ENCODE results near the gene DCXR.
A peak's percentile ranks its signal among the peaks of the same experiment; 100 is the strongest.

DCXR gene

DNA sequence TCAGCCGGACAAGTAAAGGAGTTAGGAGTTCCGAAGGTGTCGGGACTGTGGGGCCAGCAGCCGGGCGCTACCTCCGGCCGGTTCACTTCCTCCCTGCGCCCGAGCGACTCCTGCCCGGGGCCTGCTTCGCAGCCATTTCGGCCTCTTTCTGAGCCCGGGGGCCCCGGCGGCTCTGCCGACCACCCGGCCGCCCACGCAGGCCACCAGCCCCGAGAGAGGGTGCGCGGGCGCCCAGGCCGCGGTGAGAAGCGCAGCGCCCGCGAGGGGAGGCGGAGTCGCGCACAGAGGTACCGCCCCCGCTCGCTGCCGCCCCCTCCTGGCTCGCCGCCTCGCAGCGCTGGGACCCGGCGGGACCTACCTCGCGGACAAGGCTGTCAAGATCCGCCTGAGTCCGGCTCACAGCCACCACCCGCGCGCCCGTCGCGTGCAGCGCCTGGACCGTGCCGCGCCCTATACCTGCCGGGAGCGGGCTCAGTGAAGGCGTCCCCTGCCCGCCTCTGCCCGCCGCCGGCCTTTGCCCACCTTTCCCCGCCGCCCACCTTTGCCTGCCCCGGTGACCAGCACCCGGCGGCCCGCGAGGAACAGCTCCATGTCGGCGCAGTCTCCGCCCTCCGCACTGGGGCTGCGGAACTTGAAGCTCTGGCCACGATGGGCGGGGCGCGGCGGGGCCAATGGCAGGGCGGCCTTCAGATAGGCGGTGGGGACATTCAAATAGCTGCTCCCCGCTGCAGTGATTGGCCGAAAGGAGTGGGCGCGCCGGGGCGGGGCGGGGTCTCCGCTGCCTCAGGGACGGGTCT is at the start of gene DCXR:
TSS of gene DCXR (minus strand) at position 606 of the 797 bp plus-strand sequence. CDS start at position 591, 15 bp downstream.
- peak; percentile 89 for DNase-seq (ENCODE audit: low read depth in 1 of 2, low spot score in 1 of 2)

DNA sequence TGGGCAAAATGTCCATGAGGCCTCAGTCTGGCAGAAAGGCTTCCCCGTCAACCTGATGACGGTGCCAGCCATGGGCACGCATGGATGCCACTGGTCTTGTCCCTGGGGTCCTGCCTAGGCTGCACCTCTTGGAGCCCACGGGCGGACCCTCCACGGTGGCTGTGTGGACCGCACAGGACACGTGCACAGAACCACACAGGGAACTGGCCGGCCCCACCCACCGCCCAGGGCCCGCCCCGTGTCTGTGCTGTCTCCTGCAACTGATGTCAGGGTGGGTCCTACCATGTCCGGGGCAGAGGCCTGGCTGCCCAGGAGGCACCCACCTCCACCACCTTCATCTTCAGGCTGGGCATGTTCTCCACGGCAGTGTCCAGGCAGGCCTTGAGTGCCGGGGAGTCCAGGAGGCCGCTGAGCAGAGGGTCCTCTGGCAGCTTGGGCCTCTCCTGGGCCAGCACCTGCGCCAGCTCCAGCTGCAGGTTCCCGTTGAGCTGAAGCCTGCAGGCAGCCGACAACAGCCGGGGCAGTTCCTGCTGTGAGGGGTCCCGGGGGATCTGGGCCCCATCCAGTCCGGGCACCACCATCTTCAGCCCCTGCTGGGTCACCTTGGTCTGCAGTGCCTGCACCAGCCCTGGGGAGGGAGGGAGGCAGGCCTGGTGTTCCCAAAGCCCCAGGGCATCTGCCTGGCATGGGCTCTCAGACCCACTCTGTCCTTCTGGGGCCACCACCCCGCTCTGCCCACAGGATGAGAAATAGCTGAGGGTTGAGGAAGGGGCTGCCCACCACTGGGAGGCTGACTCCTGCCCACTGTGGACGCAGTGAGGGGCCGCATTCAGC is 48.7 kb upstream of the DCXR start:
- no peak for DNase-seq (ENCODE audit: low read depth in 1 of 2, low spot score in 1 of 2)

DNA sequence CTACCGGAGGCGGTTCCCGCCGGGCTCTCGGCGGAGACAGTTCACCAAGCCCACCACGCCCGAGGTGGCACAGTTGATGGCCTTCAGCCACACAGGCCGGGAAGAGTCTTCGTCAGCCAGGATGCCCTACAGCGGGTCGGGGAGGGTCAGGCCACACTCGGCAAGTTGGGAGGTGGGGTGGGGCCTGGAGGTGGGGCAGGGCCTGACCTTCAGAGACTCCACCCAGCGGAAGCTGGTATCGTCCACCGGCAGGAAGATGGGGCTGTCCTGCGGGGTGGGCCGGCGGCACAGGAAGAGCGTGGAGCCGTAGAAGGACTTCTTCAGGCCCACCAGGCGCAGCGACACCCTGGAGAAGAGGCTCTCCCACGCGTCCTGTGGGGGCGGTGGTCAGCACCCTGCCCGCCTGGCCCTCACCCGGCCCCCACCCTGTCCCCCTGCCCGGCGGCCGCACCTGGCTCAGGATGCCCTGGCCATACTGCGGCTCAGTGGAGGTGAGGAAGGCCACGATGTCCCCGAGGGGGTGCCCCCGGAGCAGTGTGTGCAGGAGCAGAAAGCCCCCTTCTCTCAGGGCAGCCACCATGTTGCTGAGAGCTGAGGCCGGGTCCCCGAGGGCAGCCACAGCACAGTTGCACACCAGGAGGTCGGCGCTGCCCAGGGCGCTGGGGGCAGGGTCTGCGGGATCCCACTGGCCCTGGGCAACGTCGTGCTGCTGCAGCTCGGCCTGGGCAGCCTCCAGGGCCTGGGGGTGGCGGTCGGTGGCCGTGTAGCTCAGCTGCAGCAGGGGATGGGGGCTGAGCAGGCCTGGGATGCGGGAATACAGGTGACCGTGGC is 47.7 kb upstream of the DCXR start:
- DNase-seq (ENCODE audit: low read depth in 1 of 2, low spot score in 1 of 2), result no peak

DNA sequence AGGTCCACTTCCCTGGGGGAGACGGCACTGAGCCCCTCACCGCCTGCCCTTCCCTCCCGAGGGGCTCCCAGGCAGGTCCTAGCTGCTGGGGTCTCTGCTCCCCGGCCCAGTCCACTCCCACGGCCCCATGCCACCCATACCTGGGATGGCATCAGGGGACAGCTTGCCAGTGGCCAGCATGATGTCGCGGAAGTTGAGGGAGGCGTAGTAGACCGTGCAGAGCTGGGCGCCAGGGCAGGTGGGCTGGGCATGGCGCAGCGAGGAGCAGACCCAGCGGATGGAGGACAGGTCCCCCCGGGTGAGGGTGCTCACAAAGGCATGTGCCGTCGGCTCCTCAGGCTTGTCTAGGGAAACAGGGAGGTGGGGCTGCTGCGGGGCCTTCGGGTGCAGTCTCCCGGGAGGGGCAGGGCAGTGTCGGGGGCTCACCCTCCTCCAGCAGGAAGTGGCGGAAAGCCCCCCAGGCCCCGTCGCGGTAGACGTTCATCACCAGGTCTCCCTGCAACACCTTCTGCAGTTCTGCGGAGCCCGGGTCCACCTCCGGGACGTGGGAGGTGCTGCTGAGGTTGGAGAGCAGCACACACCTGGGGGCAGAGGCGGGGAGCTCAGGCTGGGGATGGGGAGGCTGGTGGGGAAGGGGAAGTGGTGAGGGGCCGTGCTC is 47.0 kb upstream of the DCXR start:
- no peak for DNase-seq (ENCODE audit: low read depth in 1 of 2, low spot score in 1 of 2)

DNA sequence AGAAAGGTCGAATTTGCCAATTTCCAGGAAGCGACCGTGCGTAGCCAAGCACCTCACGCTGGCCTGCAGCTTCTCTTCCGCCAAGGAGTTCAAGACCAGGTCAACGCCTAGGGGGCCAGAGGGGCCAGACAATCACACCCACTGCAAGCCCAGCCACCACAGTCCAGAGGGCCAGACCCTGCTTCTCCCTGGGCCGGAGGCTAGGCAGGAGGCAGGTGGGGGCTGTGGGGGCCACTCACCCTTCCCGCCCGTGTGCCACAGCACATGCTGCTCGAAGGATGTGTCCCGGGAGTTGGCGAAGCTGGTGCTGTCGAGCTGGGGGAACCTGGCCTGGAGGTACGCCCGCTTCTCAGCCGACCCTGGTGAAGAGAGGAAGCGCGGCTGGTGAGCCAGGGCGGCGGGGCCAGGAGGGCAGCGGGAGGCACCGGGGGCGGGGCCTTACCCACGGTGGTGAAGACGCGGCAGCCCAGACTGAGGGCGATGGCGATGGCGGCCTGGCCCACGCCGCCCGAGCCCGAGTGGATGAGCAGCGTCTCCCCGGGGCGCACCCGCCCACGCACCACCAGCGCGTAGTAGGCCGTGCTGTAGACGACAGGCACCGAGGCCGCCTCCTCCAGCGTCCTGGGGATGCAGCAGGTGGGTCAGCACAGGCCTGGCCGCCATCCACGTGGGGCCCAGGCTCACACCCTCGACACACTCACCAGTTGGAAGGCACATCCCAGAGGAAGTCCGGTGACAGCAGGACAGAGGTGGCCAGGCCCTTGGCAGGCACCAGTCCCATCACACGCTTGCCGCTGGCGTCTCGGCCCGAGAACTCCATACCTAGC is 46.2 kb upstream of the DCXR start:
- DNase-seq (ENCODE audit: low read depth in 1 of 2, low spot score in 1 of 2), result no peak

DNA sequence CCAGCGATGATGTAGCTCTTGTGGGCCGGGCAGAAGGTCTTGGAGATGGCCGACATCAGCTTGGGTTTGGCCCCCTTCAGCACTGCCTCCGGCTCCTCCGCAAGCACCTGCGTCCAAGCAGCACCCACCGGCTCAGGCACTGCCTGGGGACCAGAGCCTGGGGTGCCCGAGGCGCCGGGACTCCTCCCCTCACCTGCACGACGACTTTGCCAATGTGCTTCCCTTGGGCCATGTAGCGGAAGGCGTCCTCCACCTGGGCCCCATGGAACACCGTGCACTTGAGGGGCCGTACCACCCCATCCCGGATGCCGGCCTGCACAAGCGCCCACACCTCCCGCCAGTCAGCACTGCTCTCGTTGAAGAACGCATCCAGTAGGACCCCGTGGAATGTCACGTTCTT is 45.5 kb upstream of the DCXR start:
- DNase-seq (ENCODE audit: low read depth in 1 of 2, low spot score in 1 of 2), result no peak

DNA sequence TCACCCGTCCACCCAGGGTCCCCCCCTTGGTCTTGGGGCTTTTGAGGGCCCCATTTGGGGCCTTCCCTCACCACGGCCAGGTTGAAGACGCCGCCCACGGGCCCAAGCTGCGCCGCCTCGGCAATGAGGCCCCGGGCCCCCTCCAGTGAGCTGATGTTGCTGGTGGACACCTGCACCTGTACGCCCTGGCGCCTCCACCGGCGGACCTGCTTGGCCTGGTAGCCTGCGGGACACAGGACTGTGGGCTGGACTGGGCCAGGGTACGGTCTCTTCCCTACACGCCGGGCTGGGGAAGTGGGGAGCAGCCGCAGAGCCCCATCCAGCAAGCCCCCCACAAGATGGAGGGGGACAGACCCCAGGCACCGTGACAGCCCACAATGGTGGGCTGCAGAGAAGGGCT is 45.0 kb upstream of the DCXR start:
- DNase-seq (ENCODE audit: low read depth in 1 of 2, low spot score in 1 of 2), result no peak

DNA sequence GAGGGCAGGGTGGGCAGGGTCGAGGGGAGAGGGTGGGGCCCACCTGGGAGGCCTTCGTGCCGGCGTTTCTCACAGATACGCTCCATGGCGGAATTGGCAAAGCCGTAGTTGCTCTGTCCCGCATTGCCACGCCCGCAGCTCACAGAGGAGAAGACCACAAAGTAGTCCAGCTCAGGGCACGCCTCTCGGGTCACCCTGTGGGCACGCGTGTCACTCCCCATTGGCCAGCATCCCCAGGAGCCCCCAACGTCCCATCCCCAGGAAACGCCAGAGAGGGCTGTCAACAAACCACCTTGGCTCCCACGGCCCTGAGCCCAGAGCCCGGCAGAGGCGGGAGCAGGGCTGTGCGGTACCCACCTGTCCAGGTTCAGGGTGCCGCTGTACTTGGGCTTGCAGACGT is 44.5 kb upstream of the DCXR start:
- no peak for DNase-seq (ENCODE audit: low read depth in 1 of 2, low spot score in 1 of 2)

DNA sequence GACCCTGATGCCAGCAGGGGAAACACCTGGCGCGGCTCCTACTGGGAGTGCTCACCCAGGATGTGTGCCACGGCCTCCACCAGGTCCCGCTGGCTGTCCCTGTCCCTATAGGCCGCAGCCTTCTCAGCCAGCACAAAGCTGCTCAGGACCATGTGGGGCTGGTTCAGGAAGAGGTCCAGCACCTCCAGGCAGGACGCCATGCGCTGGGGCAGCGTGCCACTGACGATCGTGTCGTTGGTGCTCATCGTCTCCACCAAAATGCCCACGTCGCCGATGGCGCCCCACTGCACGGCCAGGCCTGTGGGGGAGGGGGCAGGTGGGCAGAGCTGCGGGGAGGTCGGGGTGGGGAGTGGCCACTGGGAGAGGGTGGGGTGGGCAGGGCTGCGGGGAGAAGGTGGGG is 44.0 kb upstream of the DCXR start:
- DNase-seq (ENCODE audit: low read depth in 1 of 2, low spot score in 1 of 2), result no peak

DNA sequence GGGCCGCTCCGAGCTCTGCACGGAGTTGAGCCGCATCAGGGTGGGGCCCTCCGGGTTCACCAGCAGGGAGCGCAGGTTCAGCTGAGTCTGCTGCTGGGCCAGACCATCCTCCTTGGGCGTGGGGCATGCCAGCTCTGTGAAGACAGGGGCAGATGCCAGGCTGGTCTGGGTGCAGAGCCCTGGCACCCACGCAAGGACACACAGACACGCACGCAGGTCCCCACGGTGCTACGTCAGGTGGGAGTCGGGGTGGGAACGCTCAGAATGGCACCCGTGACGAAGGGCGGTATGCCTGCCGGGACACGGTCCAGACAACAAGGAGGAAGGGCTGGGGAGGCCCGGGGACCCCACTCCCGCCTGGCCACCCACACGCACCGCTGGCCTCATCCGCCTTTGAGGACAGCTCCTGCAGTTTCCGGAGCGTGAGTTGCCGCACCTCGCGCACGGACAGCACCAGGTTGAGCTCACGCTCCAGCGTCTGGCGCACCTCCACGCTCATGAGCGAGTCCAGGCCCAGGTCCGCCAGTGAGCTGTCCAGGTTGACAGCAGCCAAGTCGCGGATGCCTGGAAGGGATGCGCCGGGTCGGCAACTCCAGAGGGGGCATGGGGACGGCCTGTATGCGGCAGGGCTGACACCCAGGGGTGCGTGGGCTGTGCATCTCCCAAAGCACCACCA is 43.4 kb upstream of the DCXR start:
- no peak for DNase-seq (ENCODE audit: low read depth in 1 of 2, low spot score in 1 of 2)

DNA sequence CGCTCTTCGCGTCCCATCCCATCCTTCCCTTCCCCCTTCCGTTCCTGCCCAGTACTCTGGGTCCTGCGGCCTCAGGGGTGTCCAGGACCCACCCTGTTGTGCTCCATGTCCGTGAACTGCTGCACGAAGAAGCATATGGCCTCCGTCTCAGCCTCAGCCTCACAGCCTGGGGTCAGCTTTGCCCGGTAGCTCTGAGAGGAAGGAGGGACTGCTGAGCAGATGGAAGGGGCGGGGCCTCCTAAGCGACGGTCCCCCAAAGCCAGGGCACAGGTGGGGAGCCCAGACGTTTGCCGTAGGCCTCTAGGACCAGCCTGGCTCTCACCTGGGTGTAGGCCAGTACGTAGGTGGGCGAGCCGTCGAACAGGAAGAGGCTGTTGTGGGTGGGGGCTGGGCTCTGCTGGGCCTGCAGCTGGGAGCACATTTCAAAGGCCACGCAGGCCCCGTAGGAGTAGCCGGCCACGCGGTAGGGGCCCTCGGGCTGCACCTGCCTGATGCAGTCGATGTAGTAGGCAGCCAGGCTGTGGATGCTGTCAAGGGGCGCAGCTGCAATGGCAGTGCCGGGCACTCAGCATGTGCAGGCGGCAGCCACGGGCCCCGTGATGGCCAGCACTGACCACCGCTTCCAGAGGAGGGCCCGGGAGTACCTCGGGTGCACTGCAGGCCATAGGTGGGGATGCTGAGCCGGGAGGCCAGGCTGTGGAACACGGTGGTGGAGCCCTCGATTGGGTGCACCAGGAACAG is 42.7 kb upstream of the DCXR start:
- DNase-seq (ENCODE audit: low read depth in 1 of 2, low spot score in 1 of 2), result no peak

DNA sequence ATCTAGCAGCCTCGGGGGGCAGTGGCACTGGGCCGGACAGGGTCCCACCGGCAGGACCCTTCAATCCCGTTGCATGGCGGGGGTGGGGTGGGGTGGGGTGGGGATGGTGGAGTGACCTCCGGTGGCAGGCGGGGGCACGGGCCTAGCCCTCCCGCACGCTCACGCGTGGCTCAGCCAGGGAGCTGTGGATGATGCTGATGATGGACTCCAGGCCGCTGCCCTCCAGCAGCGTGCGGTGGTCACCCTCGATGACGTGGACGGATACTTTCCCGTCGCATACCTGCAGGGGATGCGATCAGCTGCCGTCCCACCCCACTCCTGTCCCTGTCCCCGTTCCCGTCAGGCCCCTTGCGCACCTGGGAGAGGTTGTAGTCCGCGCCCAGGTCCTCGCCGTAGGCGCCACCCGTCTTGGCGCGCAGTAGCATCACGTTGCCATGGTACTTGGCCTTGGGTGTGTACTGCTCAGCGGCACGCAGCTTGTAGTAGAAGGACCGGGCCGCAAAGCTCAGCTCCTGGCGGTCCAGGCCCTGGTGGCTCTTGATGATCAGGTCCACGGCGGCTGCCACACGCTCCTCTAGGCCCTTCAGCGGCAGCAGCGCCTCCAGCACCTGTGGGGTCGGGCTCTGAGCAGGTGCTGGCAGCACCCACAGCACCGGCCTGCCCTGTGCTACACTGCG is 41.6 kb upstream of the DCXR start:
- no peak for DNase-seq (ENCODE audit: low read depth in 1 of 2, low spot score in 1 of 2)

DNA sequence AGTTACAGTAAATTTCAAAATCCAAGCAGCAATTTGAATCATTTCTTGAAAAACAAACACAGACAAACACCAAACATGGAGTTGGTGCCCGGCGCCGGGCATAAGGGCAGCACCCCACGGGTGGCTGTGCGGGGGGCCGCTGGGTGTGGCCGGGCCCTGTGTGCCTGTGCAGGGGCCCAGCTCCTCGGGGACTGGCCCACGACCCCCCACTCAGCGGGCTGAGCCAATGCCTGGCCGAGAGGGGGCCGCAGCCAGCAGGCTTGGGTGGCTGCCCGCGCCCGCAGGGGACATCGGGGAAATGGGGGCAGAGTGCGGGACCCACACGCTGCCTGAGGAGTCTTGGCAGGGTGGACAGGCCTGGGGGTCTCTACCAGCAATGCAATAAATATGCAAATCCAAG is 40.9 kb upstream of the DCXR start:
- DNase-seq (ENCODE audit: low read depth in 1 of 2, low spot score in 1 of 2), result no peak

DNA sequence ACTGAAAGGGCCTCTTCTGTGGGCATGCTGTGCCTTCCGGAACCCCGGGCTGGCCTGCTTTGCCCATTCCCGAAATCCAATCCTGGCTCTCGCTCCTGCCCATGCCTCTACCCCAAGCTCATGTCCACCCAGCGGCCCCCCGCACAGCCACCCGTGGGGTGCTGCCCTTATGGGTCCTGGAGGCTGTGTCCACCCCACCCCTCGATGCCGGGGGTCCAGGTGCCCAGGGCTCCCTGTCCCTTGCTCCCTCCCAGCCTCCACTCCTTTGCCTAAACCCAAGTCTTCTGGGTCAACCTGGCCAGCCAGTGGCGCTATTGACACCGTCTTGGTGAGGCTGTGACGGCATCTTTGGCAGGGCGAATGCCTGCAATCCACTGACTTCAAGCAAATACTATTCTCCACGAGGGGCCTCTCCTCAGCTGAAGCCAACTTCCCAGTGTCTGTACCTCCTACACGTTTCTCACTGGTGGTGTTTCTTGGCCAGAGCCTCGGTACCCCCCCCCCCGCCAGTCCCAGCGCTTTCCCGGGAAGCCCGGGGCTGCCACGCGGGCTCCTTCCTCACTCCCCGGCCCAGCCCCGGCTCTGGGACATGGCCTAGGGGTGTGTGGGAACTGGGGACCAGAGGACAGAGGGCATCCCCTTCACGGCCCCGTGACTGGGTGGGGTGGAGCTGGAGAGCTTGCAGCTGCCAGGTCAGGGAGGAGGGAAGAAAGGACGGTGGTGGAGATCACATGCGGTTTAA is 40.3 kb upstream of the DCXR start:
- no peak for DNase-seq (ENCODE audit: low read depth in 1 of 2, low spot score in 1 of 2)

DNA sequence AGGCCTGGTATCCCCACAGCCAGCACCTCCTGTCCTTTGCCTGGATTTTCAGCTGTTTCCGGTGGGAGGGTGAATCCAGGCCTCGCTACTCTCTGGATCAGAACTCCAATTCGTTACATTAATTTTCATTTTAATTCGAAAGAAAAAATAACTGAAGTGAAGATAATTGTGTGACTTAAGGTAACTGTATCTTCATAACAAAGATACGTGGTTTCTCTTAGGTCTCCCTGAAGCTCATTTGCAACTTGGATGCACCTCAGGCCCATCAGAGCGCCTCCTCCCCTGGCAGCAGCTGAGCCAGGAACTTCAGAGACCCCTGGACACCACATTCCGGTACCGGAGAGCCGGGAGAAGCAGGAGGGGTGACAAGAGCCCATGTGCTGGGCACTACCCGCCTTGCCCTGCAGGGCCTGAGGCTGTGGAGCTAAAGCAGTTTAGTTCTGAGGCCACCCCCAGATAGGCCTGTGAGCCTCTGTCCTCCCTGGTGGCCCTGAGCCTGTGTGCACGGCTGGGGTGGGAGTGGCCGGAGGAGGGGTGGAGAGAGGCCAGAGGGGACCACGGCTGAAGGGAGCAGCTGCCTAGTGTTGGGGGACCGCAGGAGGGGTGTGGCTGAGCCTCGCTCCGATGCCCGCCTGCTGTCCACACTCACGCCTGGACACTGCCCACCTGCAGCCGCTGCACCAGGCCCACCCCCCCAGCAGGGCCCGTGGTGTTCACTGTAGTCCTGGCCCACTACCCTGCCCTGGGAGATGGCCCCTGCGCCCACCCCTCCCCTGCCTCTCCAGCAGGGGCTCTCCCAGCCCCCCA is 39.5 kb upstream of the DCXR start:
- DNase-seq (ENCODE audit: low read depth in 1 of 2, low spot score in 1 of 2), result no peak

DNA sequence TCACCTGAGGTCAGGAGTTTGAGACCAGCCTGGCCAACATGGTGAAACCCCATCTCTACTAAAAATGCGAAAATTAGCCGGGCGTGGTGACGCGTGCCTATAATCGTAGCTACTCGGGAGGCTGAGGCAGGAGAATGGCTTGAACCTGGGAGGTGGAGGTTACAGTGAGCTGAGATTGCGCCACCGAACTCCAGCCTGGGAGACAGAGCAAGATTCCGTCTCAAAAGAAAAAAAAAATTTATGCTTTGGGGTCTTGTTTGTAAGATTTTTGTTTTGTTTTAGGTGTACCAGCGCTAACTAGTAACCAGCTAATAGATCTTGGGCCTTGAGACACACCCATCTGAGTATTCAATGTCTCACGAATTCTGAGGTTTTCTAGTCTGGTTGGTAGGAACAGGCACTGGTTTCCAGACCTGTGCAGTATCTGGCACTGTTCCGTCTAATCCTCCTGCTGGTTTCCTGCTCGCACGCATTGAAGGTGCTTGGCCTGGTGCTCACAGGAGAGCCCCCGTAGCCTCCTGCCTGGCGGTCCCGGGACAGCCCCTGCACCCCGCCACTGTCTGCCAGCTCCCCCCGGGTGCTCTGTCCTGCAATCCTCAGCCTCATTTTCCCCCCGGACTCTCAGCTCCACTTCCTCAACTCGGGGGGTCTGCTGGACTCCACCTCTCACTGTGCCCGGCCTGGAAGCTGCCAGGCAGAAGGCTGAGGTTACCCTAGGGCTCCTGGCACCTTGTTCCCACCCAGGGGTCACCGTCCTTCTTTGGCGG is 38.7 kb upstream of the DCXR start:
- no peak for DNase-seq (ENCODE audit: low read depth in 1 of 2, low spot score in 1 of 2)
